Neuronal stem cell (in vitro differentiated cells): ENCODE measurements around the gene ZNF513. TPM values are rescaled to one million over a fixed set of nuclear protein-coding genes. Genes with fewer than 3 reads are reported as not detected.

Source experiments
- DNase-seq: peaks from one replicate; pipeline ENCODE4 v3.0.0-alpha.2; 2013; ENCODE audit warnings: low spot score
- H2AFZ ChIP-seq: one replicate; pipeline ENCODE4 v1.6.1; 2013; ENCODE audit warnings: mild to moderate bottlenecking, low read length, inconsistent platforms
- H2AK5ac ChIP-seq: 2 replicates; pipeline ENCODE4 v1.6.1; 2013; ENCODE audit warnings: low read depth, mild to moderate bottlenecking, inconsistent platforms, low read length, moderate library complexity, mixed read lengths
- H2BK120ac ChIP-seq: 2 replicates; pipeline ENCODE4 v1.6.1; 2013; ENCODE audit warnings: low read depth, mild to moderate bottlenecking, inconsistent platforms, low read length, moderate library complexity, mixed read lengths
- H2BK12ac ChIP-seq: one replicate; pipeline ENCODE4 v1.6.1; 2013; ENCODE audit warnings: low read length, inconsistent platforms
- H2BK15ac ChIP-seq: 2 replicates; pipeline ENCODE4 v1.6.1; 2013; ENCODE audit warnings: mild to moderate bottlenecking, low read length, inconsistent platforms, mixed read lengths
- H2BK5ac ChIP-seq: one replicate; pipeline ENCODE4 v1.6.1; 2013; ENCODE audit warnings: inconsistent platforms, mild to moderate bottlenecking, low read length, moderate library complexity
- H3K14ac ChIP-seq: one replicate; pipeline ENCODE4 v1.6.1; 2013; ENCODE audit warnings: low read length, inconsistent platforms
- H3K18ac ChIP-seq: 2 replicates; pipeline ENCODE4 v1.6.1; 2013; ENCODE audit warnings: low read length, inconsistent platforms
- H3K23ac ChIP-seq: 2 replicates; pipeline ENCODE4 v1.6.1; 2013; ENCODE audit warnings: low read depth, mild to moderate bottlenecking, mixed read lengths, low read length, inconsistent platforms; ENCODE audit not compliant: poor library complexity
- H3K27ac ChIP-seq: replicated peaks from 3 replicates; pipeline ENCODE4 v1.5.1; 2013; ENCODE audit warnings: low read length, inconsistent platforms
- H3K27me3 ChIP-seq, 3 experiments: 2 replicates each; pipeline ENCODE4 v1.6.1; 2013; ENCODE audit warnings: low read length in 3 of 3, mild to moderate bottlenecking in 2 of 3, inconsistent platforms in 1 of 3, low read depth in 1 of 3, mixed read lengths in 1 of 3, moderate library complexity in 1 of 3; ENCODE audit not compliant: control insufficient read depth in 3 of 3, insufficient read depth in 3 of 3
- H3K36me3 ChIP-seq, 2 donors: replicated peaks in 1 of 2; 2 replicates each; pipeline ENCODE4 v1.6.1; 2013; ENCODE audit warnings: low read length in 2 of 2; ENCODE audit not compliant: control insufficient read depth in 2 of 2, insufficient read depth in 2 of 2
- H3K4ac ChIP-seq: 2 replicates; pipeline ENCODE4 v1.6.1; 2013; ENCODE audit warnings: inconsistent platforms, mild to moderate bottlenecking, low read length, moderate library complexity
- H3K4me1 ChIP-seq, 2 donors: 1 replicate in 1 of 2; 2 replicates in 1 of 2; pipeline ENCODE4 v1.6.1; 2013; ENCODE audit warnings: low read length in 2 of 2, low read depth in 1 of 2; ENCODE audit not compliant: control insufficient read depth in 2 of 2, insufficient read depth in 1 of 2
- H3K4me2 ChIP-seq: one replicate; pipeline ENCODE4 v1.6.1; 2013; ENCODE audit warnings: mild to moderate bottlenecking, low read length, inconsistent platforms; ENCODE audit not compliant: insufficient read depth, poor library complexity, severe bottlenecking
- H3K4me3 ChIP-seq, 2 donors: 2 replicates each; pipeline ENCODE4 v1.5.1; 2013; ENCODE audit warnings: low read length in 2 of 2, mild to moderate bottlenecking in 2 of 2, inconsistent platforms in 1 of 2, moderate library complexity in 1 of 2
- H3K79me1 ChIP-seq: one replicate; pipeline ENCODE4 v1.6.1; 2013; ENCODE audit warnings: low read depth, mild to moderate bottlenecking, inconsistent platforms, low read length, moderate library complexity
- H3K9ac ChIP-seq: one replicate; pipeline ENCODE4 v1.6.1; 2013; ENCODE audit warnings: mild to moderate bottlenecking, low read depth, low read length, inconsistent platforms; ENCODE audit not compliant: poor library complexity
- H3K9me3 ChIP-seq, 2 donors: replicated peaks in 1 of 2; 2 replicates each; pipeline versions ENCODE3 to v1.6.1; 2013; ENCODE audit warnings: low read length in 2 of 2, mild to moderate bottlenecking in 2 of 2, inconsistent platforms in 1 of 2, low read depth in 1 of 2, mixed read lengths in 1 of 2, moderate library complexity in 1 of 2; ENCODE audit not compliant: control insufficient read depth in 2 of 2, insufficient read depth in 1 of 2
- H4K8ac ChIP-seq: one replicate; pipeline ENCODE4 v1.6.1; 2013; ENCODE audit warnings: low read depth, mild to moderate bottlenecking, inconsistent platforms, low read length, moderate library complexity
- H4K91ac ChIP-seq: one replicate; pipeline ENCODE4 v1.6.1; 2013; ENCODE audit warnings: low read length, low read depth, mild to moderate bottlenecking, inconsistent platforms; ENCODE audit not compliant: poor library complexity
- WGBS, 2 donors: extraction: QIAGEN DNeasy Blood & Tissue Kit; methylation state at CpG; one replicate each; pipeline ENCODE4 v1.1.7; 2013; ENCODE audit warnings: missing lambda C conversion rate in 2 of 2, mixed read lengths in 1 of 2; ENCODE audit not compliant: insufficient read length in 2 of 2, insufficient replicate concordance in 1 of 2; ENCODE audit errors: extremely low coverage in 2 of 2; 5-methylcytosine and 5-hydroxymethylcytosine counted together
- polyA plus RNA-seq, 2 experiments: library from polyadenylated mRNA; stranded (reverse); fragments of 200-250 nt; gene quantifications; one replicate each; pipeline ENCODE4 v1.2.3, GENCODE V29; 2013

The ZNF513 gene
- 13.7 TPM for polyA plus RNA-seq (2013, experiment 1 of 2)
- polyA plus RNA-seq (2013, experiment 2 of 2): 13.4 TPM

- H3K18ac ChIP-seq: peak within 1 kb of the TSS; percentile 89
- H4K91ac ChIP-seq: peak within 1 kb of the TSS; percentile 85
- WGBS, 2 donors: no CpG with 5 or more reads among the region's 67 CpGs
These were observed at the start of gene ZNF513 for GRCh38 chr2:27380626-27381545. ZNF513 (minus strand) TSS chr2:27380734; CDS start chr2:27380526, 208 bp downstream.

GRCh38 chr2:27428978-27429541 is 48.5 kb upstream of the ZNF513 start:
- Histone ChIP-seq H3K4ac (no peak overlapping the region), H3K9me3 (no peaks in the 10 kb centered on the region), H3K79me1 (no peaks in the 10 kb centered on the region), H3K36me3 (peaks cover 9 to 29% of the 10 kb centered on the region in 2 donors), H4K91ac (no peak overlapping the region), H2BK12ac (no peak overlapping the region), H2BK15ac (no peak overlapping the region), H2BK120ac (no peak overlapping the region), H3K23ac (peak overlapping the region; percentile 96), H3K4me3 (peak overlapping the region; percentile 98), H3K27me3 (no peaks in the 10 kb centered on the region), H3K9ac (peak overlapping the region; percentile 87), H4K8ac (no peak overlapping the region), H2AK5ac (no peak overlapping the region), H3K14ac (peak overlapping the region; percentile 75), H3K4me1 (peaks cover 2 to 3% of the 10 kb centered on the region in 2 donors), H3K27ac (peak overlapping the region; percentile 94), H3K4me2 (peak overlapping the region; percentile 71), H3K18ac (peak overlapping the region; percentile 99), H2BK5ac (peak overlapping the region; percentile 91), H2AFZ (peak overlapping the region; percentile 93)
- peak; percentile 79 for DNase-seq
- no CpG with 5 or more reads among the region's 51 CpGs for WGBS, 2 donors

More at GRCh38 chr2:27380626-27381545, at the start of gene ZNF513:
- Histone ChIP-seq H3K79me1 (peaks cover 9% of the 10 kb centered on the region), H2AK5ac (peak within 1 kb of the TSS; percentile 73), H3K4me3 (peak within 1 kb of the TSS; percentile 67 to 93), H3K23ac (peak within 1 kb of the TSS; percentile 87), H2AFZ (peak within 1 kb of the TSS; percentile 86), H3K9me3 (no peaks in the 10 kb centered on the region), H3K27me3 (no peaks in the 10 kb centered on the region), H4K8ac (peak within 1 kb of the TSS; percentile 53), H3K9ac (peak within 1 kb of the TSS; percentile 89), H3K14ac (peak within 1 kb of the TSS; percentile 79), H2BK120ac (peak within 1 kb of the TSS; percentile 4), H3K4me1 (peaks cover 6 to 11% of the 10 kb centered on the region in 2 donors), H3K4ac (no peak within 1 kb of the TSS), H2BK5ac (peak within 1 kb of the TSS; percentile 44), H3K4me2 (peak within 1 kb of the TSS; percentile 77), H2BK15ac (peak within 1 kb of the TSS; percentile 12), H2BK12ac (no peak within 1 kb of the TSS), H3K36me3 (peaks cover 60 to 83% of the 10 kb centered on the region in 2 donors), H3K27ac (peak within 1 kb of the TSS; percentile 89)
- peak; percentile 93 for DNase-seq

- no CpG with 5 or more reads among the region's 75 CpGs for WGBS, 2 donors
- H3K23ac ChIP-seq: peak within 1 kb of the TSS; percentile 96
- H3K9ac ChIP-seq: peak within 1 kb of the TSS; percentile 87
- H3K36me3 ChIP-seq: peaks cover 4 to 22% of the 10 kb centered on the region in 2 donors
- H3K4me2 ChIP-seq: peak within 1 kb of the TSS; percentile 71
- H3K4me3 ChIP-seq: peak within 1 kb of the TSS; percentile 98
- H3K79me1 ChIP-seq: no peaks in the 10 kb centered on the region
- H2AFZ ChIP-seq: peak within 1 kb of the TSS; percentile 93
- H3K4ac ChIP-seq: no peak within 1 kb of the TSS
- no peak within 1 kb of the TSS for H4K91ac ChIP-seq
- peak; percentile 94 for DNase-seq
- peak within 1 kb of the TSS; percentile 94 for H3K27ac ChIP-seq
- H2BK15ac ChIP-seq: peak within 1 kb of the TSS; percentile 37
- H3K9me3 ChIP-seq: no peaks in the 10 kb centered on the region
- no peak within 1 kb of the TSS for H2BK12ac ChIP-seq
- peak within 1 kb of the TSS; percentile 91 for H2BK5ac ChIP-seq
- H3K14ac ChIP-seq: peak within 1 kb of the TSS; percentile 75
- H3K18ac ChIP-seq: peak within 1 kb of the TSS; percentile 99
- H3K27me3 ChIP-seq: no peaks in the 10 kb centered on the region
- peaks cover 2 to 3% of the 10 kb centered on the region in 2 donors for H3K4me1 ChIP-seq
- no peak within 1 kb of the TSS for H2AK5ac ChIP-seq
- H2BK120ac ChIP-seq: peak within 1 kb of the TSS; percentile 57
- no peak within 1 kb of the TSS for H4K8ac ChIP-seq
These were observed 47.9 kb upstream of the ZNF513 start, which contains the start of gene NRBP1 for GRCh38 chr2:27428213-27428977. NRBP1 (plus strand) TSS chr2:27428631; CDS start chr2:27433274, 4,643 bp downstream.
